HG03135 (cell line): Measurements from ENCODE around the gene CLEC16A.

Experiments
- ATAC-seq: cut with Tn5 transposase; IDR thresholded peaks from one replicate; pipeline ENCODE4 v1.9.1; 2021; ENCODE audit warnings: mild to moderate bottlenecking, moderate library complexity; ENCODE audit not compliant: unreplicated experiment

Gene CLEC16A

DNA sequence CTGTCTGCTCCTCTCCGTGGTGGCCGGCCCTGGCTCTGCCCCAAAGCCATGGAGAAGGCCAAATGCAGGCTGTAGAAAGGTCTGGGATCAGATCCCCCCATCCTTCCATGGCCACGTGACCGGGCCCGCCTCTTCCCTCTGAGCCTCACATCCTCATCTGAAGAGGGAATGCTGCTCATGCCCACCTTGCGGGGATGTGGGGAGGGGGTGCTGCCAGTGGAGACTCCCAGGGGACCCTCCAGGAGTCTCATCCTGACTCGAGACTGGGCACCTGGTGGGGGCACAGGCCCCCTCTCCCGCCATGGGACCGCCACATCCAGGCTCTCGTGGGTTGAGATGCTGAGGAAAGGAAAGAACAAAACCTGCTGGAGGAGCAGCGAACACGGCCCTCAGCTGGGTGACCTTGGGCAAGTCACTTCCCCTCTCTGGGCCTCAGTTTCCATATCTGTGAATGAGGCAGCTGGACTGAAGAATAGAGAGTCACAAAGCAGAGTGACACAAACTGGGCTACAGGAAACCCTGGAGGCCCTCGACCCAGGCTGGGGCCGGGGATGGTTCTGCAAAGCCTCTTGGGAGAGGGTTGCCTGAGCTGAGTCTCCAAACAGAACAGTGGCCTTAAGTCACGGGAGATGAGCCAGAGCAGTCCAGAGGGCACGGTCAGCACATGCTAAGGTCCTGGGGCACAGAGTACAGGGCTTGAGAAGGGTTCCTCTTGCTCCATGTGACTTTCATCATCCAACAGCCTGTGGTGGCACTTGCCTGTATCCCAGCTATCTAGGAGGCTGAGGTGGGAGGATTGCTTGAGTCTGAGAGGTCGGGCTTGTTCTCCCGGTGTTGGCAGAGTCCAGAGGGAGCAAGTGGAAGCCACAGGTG lies 281.5 kb downstream of the CLEC16A start:
- ATAC-seq = no peak

DNA sequence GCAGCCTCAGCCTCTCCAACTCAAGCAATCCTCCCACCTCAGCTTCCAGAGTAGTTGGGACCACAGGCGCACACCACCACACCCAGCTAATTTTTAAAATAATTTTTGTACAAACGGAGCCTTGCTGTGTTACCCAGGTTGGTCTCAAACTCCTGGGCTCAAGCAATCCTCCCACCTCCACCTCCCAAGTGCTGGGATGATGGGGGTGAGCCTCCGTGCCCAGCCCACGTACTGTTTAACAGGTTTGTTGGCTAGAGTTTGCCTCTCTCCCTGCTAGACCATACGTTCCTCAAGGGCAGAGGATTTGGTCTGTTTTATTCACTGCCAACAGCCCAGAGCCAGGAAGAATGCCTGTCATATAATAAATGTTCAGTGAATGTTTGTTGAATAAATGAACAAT lies 285.1 kb downstream of the CLEC16A start:
- ATAC-seq = no peak

DNA sequence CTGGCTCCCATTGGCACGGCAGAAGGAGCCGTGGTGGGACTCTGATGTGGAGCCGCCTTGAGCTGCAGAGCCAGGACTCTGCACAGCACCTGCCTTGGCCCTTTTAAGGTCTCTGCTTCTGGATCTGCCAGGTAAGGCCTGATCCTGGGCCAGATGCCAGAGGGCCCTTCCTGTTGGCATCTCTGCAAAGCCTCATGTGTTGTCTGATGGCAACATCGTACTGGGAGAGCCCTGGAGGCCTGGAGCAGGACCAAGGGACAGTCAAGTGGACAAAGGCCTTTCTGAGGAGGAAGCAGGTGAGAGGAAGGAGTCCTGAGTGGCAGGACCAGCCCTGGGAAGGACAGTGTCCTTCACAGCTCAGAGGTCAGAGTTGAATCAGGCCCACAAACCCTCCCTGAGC lies 285.5 kb downstream of the CLEC16A start:
- no peak for ATAC-seq

DNA sequence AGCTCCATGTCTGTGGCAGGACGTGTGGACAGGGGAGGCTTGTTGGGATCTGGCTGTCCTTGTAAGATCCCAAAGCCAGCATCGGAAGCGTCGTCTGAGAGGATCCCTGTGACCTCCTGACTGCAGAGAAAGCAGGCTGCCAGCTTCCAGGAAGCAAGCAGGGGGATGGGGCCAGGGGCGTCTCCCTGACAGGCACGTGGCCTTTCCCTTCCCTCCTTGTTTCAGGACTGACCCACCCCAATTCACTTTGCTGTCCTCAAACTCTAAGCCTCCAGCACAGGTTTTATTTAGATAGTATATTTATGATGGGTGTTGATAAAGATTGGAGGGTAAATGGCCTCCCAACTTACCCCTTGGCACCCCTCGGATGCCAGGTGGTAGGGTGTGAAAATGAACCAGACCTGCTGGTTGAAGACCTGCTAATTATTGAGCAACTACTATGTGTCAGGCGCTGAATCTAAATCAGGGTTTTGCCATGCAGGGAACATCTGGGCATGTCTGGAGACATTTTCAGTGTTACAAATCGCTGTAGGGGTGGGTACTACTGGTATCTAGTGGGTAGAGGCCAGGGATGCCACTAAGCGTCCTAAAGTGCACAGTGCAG lies 287.1 kb downstream of the CLEC16A start:
- ATAC-seq = no peak
